Mesenchymal stem cell (in vitro differentiated cells and primary cell): ENCODE measurements around the gene APBB1.

Experiments used
- DNase-seq: peaks from one replicate; pipeline ENCODE4 v3.0.0-alpha.2; 2013
- H2AFZ ChIP-seq: one replicate; pipeline ENCODE4 v1.6.1; 2013; ENCODE audit warnings: low read depth, mild to moderate bottlenecking, control low read depth, inconsistent platforms, low read length, moderate library complexity
- H2AK5ac ChIP-seq: 2 replicates; pipeline ENCODE4 v1.6.1; 2013; ENCODE audit warnings: low read length, moderate library complexity, mild to moderate bottlenecking, inconsistent platforms; ENCODE audit not compliant: severe bottlenecking
- H2BK120ac ChIP-seq: one replicate; pipeline ENCODE4 v1.6.1; 2013; ENCODE audit warnings: low read depth, mild to moderate bottlenecking, inconsistent platforms, low read length, moderate library complexity
- H2BK12ac ChIP-seq, 2 experiments: one replicate each; pipeline ENCODE4 v1.6.1; 2013; ENCODE audit warnings: inconsistent platforms in 2 of 2, low read length in 2 of 2, mild to moderate bottlenecking in 2 of 2, moderate library complexity in 2 of 2, control low read depth in 1 of 2
- H2BK15ac ChIP-seq: one replicate; pipeline ENCODE4 v1.6.1; 2013; ENCODE audit warnings: mild to moderate bottlenecking, low read depth, inconsistent platforms; ENCODE audit not compliant: poor library complexity, severe bottlenecking
- H2BK5ac ChIP-seq: 2 replicates; pipeline ENCODE4 v1.6.1; 2013; ENCODE audit warnings: low read depth, mild to moderate bottlenecking, low read length, control low read depth, inconsistent platforms; ENCODE audit not compliant: poor library complexity, severe bottlenecking
- H3K14ac ChIP-seq, 2 experiments: one replicate each; pipeline ENCODE4 v1.6.1; 2013; ENCODE audit warnings: inconsistent platforms in 2 of 2, low read length in 2 of 2, control low read depth in 1 of 2, mild to moderate bottlenecking in 1 of 2, moderate library complexity in 1 of 2
- H3K18ac ChIP-seq, 2 experiments: one replicate each; pipeline ENCODE4 v1.6.1; 2013; ENCODE audit warnings: inconsistent platforms in 2 of 2, low read length in 2 of 2, control low read depth in 1 of 2, low read depth in 1 of 2, mild to moderate bottlenecking in 1 of 2
- H3K23ac ChIP-seq, 2 experiments: one replicate each; pipeline ENCODE4 v1.6.1; 2013; ENCODE audit warnings: inconsistent platforms in 2 of 2, low read length in 2 of 2, mild to moderate bottlenecking in 2 of 2, moderate library complexity in 2 of 2, control low read depth in 1 of 2
- H3K27ac ChIP-seq: 2 replicates; pipeline ENCODE4 v1.5.1; 2013; ENCODE audit warnings: mild to moderate bottlenecking, moderate library complexity, low read length, control low read depth, inconsistent platforms; ENCODE audit not compliant: poor library complexity, severe bottlenecking
- H3K27me3 ChIP-seq, 2 experiments: 2 replicates each; pipeline versions ENCODE4 v1.6.1 to v1.7.0; 2013; ENCODE audit warnings: low read length in 2 of 2, mild to moderate bottlenecking in 2 of 2, moderate library complexity in 2 of 2, control low read depth in 1 of 2, inconsistent platforms in 1 of 2; ENCODE audit not compliant: control insufficient read depth in 1 of 2, insufficient read depth in 1 of 2
- H3K36me3 ChIP-seq, 2 experiments: 2 replicates each; pipeline versions ENCODE4 v1.6.1 to v1.7.0; 2013; ENCODE audit warnings: low read length in 2 of 2, control low read depth in 1 of 2, inconsistent platforms in 1 of 2, low read depth in 1 of 2, mild to moderate bottlenecking in 1 of 2; ENCODE audit not compliant: insufficient read depth in 2 of 2, control insufficient read depth in 1 of 2
- H3K4ac ChIP-seq, 2 experiments: one replicate each; pipeline ENCODE4 v1.6.1; 2013; ENCODE audit warnings: inconsistent platforms in 2 of 2, low read length in 2 of 2, mild to moderate bottlenecking in 2 of 2, moderate library complexity in 2 of 2, control low read depth in 1 of 2, low read depth in 1 of 2
- H3K4me1 ChIP-seq: 2 replicates; pipeline ENCODE4 v1.6.1; 2013; ENCODE audit warnings: low read depth, low read length, control low read depth; ENCODE audit not compliant: control insufficient read depth, insufficient read depth
- H3K4me2 ChIP-seq: 2 replicates; pipeline ENCODE4 v1.6.1; 2013; ENCODE audit warnings: low read length, mild to moderate bottlenecking, inconsistent platforms; ENCODE audit not compliant: poor library complexity, severe bottlenecking
- H3K4me3 ChIP-seq, 2 experiments: 2 replicates each; pipeline versions ENCODE4 v1.5.1 to v1.7.0; 2013; ENCODE audit warnings: low read length in 2 of 2, mild to moderate bottlenecking in 2 of 2, control low read depth in 1 of 2, low read depth in 1 of 2; ENCODE audit not compliant: insufficient read depth in 1 of 2
- H3K79me1 ChIP-seq: replicated peaks from 2 replicates; pipeline ENCODE4 v1.6.1; 2013; ENCODE audit warnings: mild to moderate bottlenecking, control low read depth, low read length, inconsistent platforms; ENCODE audit not compliant: poor library complexity, severe bottlenecking
- H3K9ac ChIP-seq: 2 replicates; pipeline ENCODE4 v1.7.0; 2013; ENCODE audit warnings: mild to moderate bottlenecking, low read length, moderate library complexity
- H3K9me3 ChIP-seq: 2 replicates; pipeline ENCODE4 v1.7.0; 2013; ENCODE audit warnings: mild to moderate bottlenecking, low read length; ENCODE audit not compliant: control insufficient read depth
- H4K8ac ChIP-seq: one replicate; pipeline ENCODE4 v1.6.1; 2013; ENCODE audit warnings: inconsistent platforms, mild to moderate bottlenecking, low read length, moderate library complexity
- H4K91ac ChIP-seq: one replicate; pipeline ENCODE4 v1.6.1; 2013; ENCODE audit warnings: mild to moderate bottlenecking, low read length, inconsistent platforms
- WGBS: methylation state at CpG from one replicate; pipeline ENCODE4 v1.1.7; 2013; ENCODE audit warnings: mixed read lengths; 5-methylcytosine and 5-hydroxymethylcytosine counted together

APBB1 gene

DNA sequence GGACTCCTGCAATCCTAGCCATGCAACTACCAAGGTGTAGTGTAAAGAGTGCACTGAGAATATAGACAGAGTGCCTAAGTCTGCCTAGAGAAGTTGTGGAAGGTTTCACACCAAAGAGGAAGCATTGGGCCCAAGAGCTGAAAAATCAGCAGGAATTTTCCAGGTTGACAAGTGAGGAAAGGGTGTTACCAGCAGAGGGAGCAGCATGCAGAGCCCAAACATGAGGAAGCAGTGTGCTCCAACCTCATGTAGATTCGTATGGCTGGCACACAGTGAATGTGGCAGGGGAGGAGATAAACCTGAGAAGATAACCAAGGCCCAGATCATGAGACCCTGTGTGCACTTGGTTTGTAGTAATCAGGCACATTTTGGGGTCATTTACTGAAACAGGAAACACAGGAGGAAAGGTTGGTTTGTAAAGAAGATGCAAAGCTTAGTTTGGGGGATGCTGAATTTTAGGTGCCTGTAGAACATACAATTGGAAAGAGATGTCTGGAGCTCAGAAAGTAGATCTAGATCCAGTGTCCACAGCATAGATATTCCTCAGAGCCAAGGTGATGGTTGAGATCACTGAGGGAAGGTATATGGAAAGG is 20.2 kb upstream of the APBB1 start:
- Histone ChIP-seq H3K14ac (no peak overlapping the region), H3K36me3 (peaks cover 0 to 4% of the 10 kb centered on the region in 2 experiments), H3K18ac (no peak overlapping the region), H3K9ac (no peak overlapping the region), H2AK5ac (no peak overlapping the region), H4K91ac (no peak overlapping the region), H2BK12ac (no peak overlapping the region), H2BK15ac (no peak overlapping the region), H3K9me3 (no peaks in the 10 kb centered on the region), H3K79me1 (no peaks in the 10 kb centered on the region), H4K8ac (no peak overlapping the region), H3K23ac (no peak overlapping the region), H3K27me3 (no peaks in the 10 kb centered on the region), H2BK120ac (no peak overlapping the region), H3K4me2 (no peak overlapping the region), H3K4me3 (no peak overlapping the region), H3K4ac (no peak overlapping the region), H3K27ac (no peak overlapping the region), H3K4me1 (no peaks in the 10 kb centered on the region), H2BK5ac (no peak overlapping the region), H2AFZ (no peak overlapping the region)
- WGBS, result 9% methylated on average over 1 of the region's 1 CpG
- peak; percentile 61 for DNase-seq

DNA sequence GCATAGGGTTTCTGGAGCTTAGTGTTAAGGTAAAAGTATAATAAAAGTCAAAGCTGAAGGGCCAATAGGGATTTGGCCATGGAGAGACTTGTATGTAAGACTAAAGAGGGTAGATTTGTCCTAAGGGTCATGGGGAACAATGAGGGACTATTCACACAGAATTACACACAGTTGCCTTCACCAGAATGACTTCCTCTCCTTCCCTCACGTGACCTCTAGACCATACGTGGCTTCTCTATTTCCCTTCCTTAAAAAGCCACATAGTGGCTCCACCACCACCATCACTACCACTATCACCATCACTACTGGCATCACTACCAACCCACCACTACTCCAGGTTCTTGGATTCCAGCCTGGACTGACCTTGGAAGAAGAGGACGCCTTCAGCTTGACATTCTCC is 19.1 kb upstream of the APBB1 start:
- H2BK5ac ChIP-seq, result no peak overlapping the region
- no peak overlapping the region for H2BK15ac ChIP-seq
- peaks cover 0 to 4% of the 10 kb centered on the region in 2 experiments for H3K36me3 ChIP-seq
- H2AFZ ChIP-seq, result no peak overlapping the region
- DNase-seq, result no peak
- H3K4me2 ChIP-seq, result no peak overlapping the region
- H3K4me1 ChIP-seq, result no peaks in the 10 kb centered on the region
- H4K8ac ChIP-seq, result no peak overlapping the region
- H3K14ac ChIP-seq, result no peak overlapping the region
- no peak overlapping the region for H2BK120ac ChIP-seq
- H3K4me3 ChIP-seq, result no peak overlapping the region
- H3K27me3 ChIP-seq, result no peaks in the 10 kb centered on the region
- H3K9me3 ChIP-seq, result no peaks in the 10 kb centered on the region
- H3K79me1 ChIP-seq, result no peaks in the 10 kb centered on the region
- no peak overlapping the region for H4K91ac ChIP-seq
- H3K4ac ChIP-seq, result no peak overlapping the region
- H3K23ac ChIP-seq, result no peak overlapping the region
- H3K18ac ChIP-seq, result no peak overlapping the region
- no peak overlapping the region for H3K27ac ChIP-seq
- H3K9ac ChIP-seq, result no peak overlapping the region
- WGBS, result 83% methylated on average over 3 of the region's 3 CpGs
- no peak overlapping the region for H2AK5ac ChIP-seq
- H2BK12ac ChIP-seq, result no peak overlapping the region

DNA sequence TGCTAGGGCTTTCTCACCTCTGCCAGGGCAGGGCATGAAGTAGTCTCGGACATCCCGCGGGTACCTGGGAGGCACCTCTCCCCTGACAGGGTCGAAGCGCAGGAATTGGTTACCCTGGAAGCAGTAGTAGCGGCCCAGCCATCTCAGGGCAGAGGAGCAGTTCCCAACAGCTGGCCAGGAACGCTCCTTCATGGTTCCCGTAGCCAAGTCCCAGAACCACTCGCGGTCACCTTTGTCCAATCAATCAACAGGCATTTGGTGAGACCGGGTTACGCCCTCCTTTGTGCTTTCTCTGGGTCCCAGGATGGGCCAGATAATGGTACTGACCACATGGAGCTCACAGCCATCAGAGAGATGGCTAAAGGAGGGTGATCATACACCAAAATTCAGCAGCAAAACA is 18.5 kb upstream of the APBB1 start:
- H3K79me1 ChIP-seq, result no peaks in the 10 kb centered on the region
- H3K4me3 ChIP-seq, result no peak overlapping the region
- H3K4me2 ChIP-seq, result no peak overlapping the region
- H2AK5ac ChIP-seq, result no peak overlapping the region
- H3K14ac ChIP-seq, result no peak overlapping the region
- H4K91ac ChIP-seq, result no peak overlapping the region
- no peak overlapping the region for H3K23ac ChIP-seq
- no peak overlapping the region for H2BK12ac ChIP-seq
- H3K4ac ChIP-seq, result no peak overlapping the region
- H3K27ac ChIP-seq, result no peak overlapping the region
- H4K8ac ChIP-seq, result no peak overlapping the region
- H3K9ac ChIP-seq, result no peak overlapping the region
- H2BK120ac ChIP-seq, result no peak overlapping the region
- WGBS, result 93% methylated on average over 12 of the region's 12 CpGs
- no peak overlapping the region for H2BK15ac ChIP-seq
- peaks cover 0 to 4% of the 10 kb centered on the region in 2 experiments for H3K36me3 ChIP-seq
- no peaks in the 10 kb centered on the region for H3K9me3 ChIP-seq
- H2AFZ ChIP-seq, result no peak overlapping the region
- no peak overlapping the region for H2BK5ac ChIP-seq
- no peak overlapping the region for H3K18ac ChIP-seq
- no peaks in the 10 kb centered on the region for H3K27me3 ChIP-seq
- no peaks in the 10 kb centered on the region for H3K4me1 ChIP-seq
- no peak for DNase-seq

DNA sequence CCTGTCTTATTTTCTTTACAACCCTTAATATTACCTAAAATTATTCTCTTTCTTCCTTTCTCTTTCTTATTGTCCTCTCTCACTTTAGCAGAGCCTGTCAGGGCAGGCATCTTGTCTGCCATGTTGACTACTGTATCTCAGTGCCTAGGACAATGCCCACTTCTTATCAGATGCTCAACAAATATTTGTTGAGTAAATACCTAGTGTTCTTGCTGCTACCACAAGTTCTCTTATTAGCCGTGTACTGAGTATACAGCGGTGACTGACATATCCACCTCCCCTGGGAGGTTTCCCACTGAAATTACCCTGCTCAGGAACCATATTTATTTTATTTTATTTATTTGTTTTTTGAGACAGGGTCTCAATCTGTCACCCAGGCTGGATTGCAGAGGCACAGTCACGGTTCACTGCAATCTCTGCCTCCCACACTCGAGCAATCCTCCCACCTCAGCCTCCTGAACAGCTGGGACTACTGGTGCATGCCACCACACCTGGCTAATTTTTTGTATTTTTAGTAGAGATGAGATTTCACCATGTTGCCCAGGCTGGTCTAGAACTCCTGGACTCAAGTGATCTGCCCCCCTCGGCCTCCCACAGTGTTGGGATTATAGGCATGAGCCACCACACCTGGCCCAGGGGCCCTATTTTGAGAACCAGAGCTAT is 15.2 kb upstream of the APBB1 start:
- no peak overlapping the region for H2BK120ac ChIP-seq
- no peaks in the 10 kb centered on the region for H3K27me3 ChIP-seq

More for the DNA sequence above, 15.2 kb upstream of the APBB1 start:
- Histone ChIP-seq H2BK5ac (no peak overlapping the region), H3K4ac (no peak overlapping the region), H4K8ac (no peak overlapping the region), H3K4me2 (no peak overlapping the region), H3K4me1 (peaks cover 4% of the 10 kb centered on the region), H3K27ac (no peak overlapping the region), H4K91ac (no peak overlapping the region), H3K36me3 (peaks cover 0 to 4% of the 10 kb centered on the region in 2 experiments), H3K9ac (no peak overlapping the region), H3K4me3 (no peak overlapping the region), H3K9me3 (no peaks in the 10 kb centered on the region), H2BK15ac (no peak overlapping the region), H3K18ac (no peak overlapping the region), H2AK5ac (no peak overlapping the region), H2BK12ac (no peak overlapping the region), H2AFZ (no peak overlapping the region), H3K79me1 (no peaks in the 10 kb centered on the region), H3K14ac (no peak overlapping the region), H3K23ac (no peak overlapping the region)
- WGBS, result 82% methylated on average over 3 of the region's 5 CpGs
- no peak for DNase-seq
